HEK293 (cell line): ENCODE results near the gene TSPAN9.

Source experiments
- CTCF ChIA-PET: fragments of 350-600 bp; formaldehyde crosslinking; extraction: SDS; loops from one replicate; lab custom pipeline; 2021; ENCODE audit warnings: antibody characterized with exemption; lab: Yijun Ruan, JAX
- POLR2A ChIA-PET: fragments of 300-600 bp; formaldehyde crosslinking; extraction: SDS; loops from one replicate; lab custom pipeline; 2020; ENCODE audit warnings: antibody characterized with exemption, inconsistent platforms; lab: Yijun Ruan, JAX
- H3K27ac ChIP-seq: fragments of 200-500 bp; sonication (Bioruptor generic); 2 replicates; pipeline ENCODE4 v1.5.1; 2014; ENCODE audit warnings: low read depth, low read length, control low read depth, inconsistent platforms; ENCODE audit errors: extremely low read depth
- H3K36me3 ChIP-seq, 2 experiments: fragments of 200-500 bp in 1 of 2; sonication (Bioruptor generic) in 1 of 2; 1 replicate in 1 of 2; 2 replicates in 1 of 2; pipeline ENCODE4 v1.5.1; 2014 to 2017; ENCODE audit warnings: inconsistent platforms in 2 of 2, low read length in 2 of 2; ENCODE audit not compliant: control insufficient read depth in 2 of 2, insufficient read depth in 1 of 2
- H3K4me1 ChIP-seq: fragments of 200-500 bp; sonication (Bioruptor generic); 2 replicates; pipeline ENCODE4 v1.5.1; 2014; ENCODE audit warnings: mild to moderate bottlenecking, low read length, inconsistent platforms; ENCODE audit not compliant: control insufficient read depth, insufficient read depth
- H3K4me3 ChIP-seq: 2 replicates; pipeline ENCODE4 v1.5.1; 2011; ENCODE audit warnings: low read depth, mild to moderate bottlenecking, control low read depth, low read length, moderate library complexity
- H3K9me3 ChIP-seq: fragments of 200-500 bp; sonication (Bioruptor generic); 2 replicates; pipeline ENCODE4 v1.5.1; 2014; ENCODE audit warnings: low read depth, low read length, inconsistent platforms; ENCODE audit not compliant: control insufficient read depth, insufficient read depth
- BCL11A ChIP-seq: fragments of 450-650 bp; formaldehyde crosslinking; IDR thresholded peaks from 2 replicates; pipeline ENCODE4 v1.5.1; 2016; ENCODE audit warnings: low read depth, missing biosample characterization, missing genetic modification characterization
- HOXD13 ChIP-seq: sonication (generic); formaldehyde crosslinking; IDR thresholded peaks from 2 replicates; pipeline ENCODE4 v1.8.0; 2022; ENCODE audit warnings: missing genetic modification reagents, borderline replicate concordance
- KLF10 ChIP-seq: fragments of 450-650 bp; IDR thresholded peaks from 2 replicates; pipeline ENCODE4 v1.5.1; 2018; ENCODE audit warnings: missing biosample characterization, mild to moderate bottlenecking, missing genetic modification characterization
- SALL2 ChIP-seq: fragments of 450-650 bp; formaldehyde crosslinking; IDR thresholded peaks from 2 replicates; pipeline ENCODE4 v1.5.0; 2017; ENCODE audit warnings: missing biosample characterization, mild to moderate bottlenecking, missing genetic modification characterization, borderline replicate concordance
- YY1 ChIP-seq: fragments of 450-650 bp; formaldehyde crosslinking; IDR thresholded peaks from 2 replicates; pipeline ENCODE4 v1.5.1; 2018; ENCODE audit warnings: missing biosample characterization, missing genetic modification characterization
- ZBTB17 ChIP-seq: fragments of 450-650 bp; formaldehyde crosslinking; IDR thresholded peaks from 2 replicates; pipeline ENCODE4 v1.5.1; 2016; ENCODE audit warnings: missing biosample characterization, missing genetic modification characterization
- ZFHX2 ChIP-seq: fragments of 450-650 bp; formaldehyde crosslinking; conservative IDR thresholded peaks from 2 replicates; pipeline ENCODE4 v1.5.1; 2016; ENCODE audit warnings: missing biosample characterization, missing genetic modification characterization
- ZFP69B ChIP-seq: fragments of 450-650 bp; formaldehyde crosslinking; IDR thresholded peaks from 2 replicates; pipeline ENCODE4 v1.5.1; 2016; ENCODE audit warnings: missing biosample characterization, missing genetic modification characterization
- ZNF121 ChIP-seq: fragments of 450-650 bp; formaldehyde crosslinking; IDR thresholded peaks from 2 replicates; pipeline ENCODE4 v1.5.1; 2016; ENCODE audit warnings: missing biosample characterization, missing genetic modification characterization
- ZNF132 ChIP-seq: fragments of 450-650 bp; formaldehyde crosslinking; IDR thresholded peaks from 2 replicates; pipeline ENCODE4 v1.5.1; 2017; ENCODE audit warnings: missing biosample characterization, missing genetic modification characterization, borderline replicate concordance
- ZNF140 ChIP-seq: fragments of 450-650 bp; formaldehyde crosslinking; IDR thresholded peaks from 2 replicates; pipeline ENCODE4 v1.5.1; 2016; ENCODE audit warnings: missing biosample characterization, missing genetic modification characterization
- ZNF221 ChIP-seq: fragments of 450-650 bp; formaldehyde crosslinking; IDR thresholded peaks from 2 replicates; pipeline ENCODE4 v1.5.1; 2017; ENCODE audit warnings: missing biosample characterization, missing genetic modification characterization, borderline replicate concordance
- ZNF302 ChIP-seq: fragments of 450-650 bp; formaldehyde crosslinking; IDR thresholded peaks from 2 replicates; pipeline ENCODE4 v1.5.1; 2016; ENCODE audit warnings: missing biosample characterization, missing genetic modification characterization, low read depth
- ZNF311 ChIP-seq: fragments of 450-650 bp; formaldehyde crosslinking; IDR thresholded peaks from 2 replicates; pipeline ENCODE4 v1.5.1; 2017; ENCODE audit warnings: missing biosample characterization, missing genetic modification characterization, borderline replicate concordance
- ZNF324 ChIP-seq: fragments of 450-650 bp; formaldehyde crosslinking; IDR thresholded peaks from 2 replicates; pipeline ENCODE4 v1.5.1; 2016; ENCODE audit warnings: missing biosample characterization, missing genetic modification characterization
- ZNF341 ChIP-seq: fragments of 450-650 bp; formaldehyde crosslinking; IDR thresholded peaks from 2 replicates; pipeline ENCODE4; 2016; ENCODE audit warnings: low read depth, missing biosample characterization, missing genetic modification characterization
- ZNF514 ChIP-seq: fragments of 450-650 bp; formaldehyde crosslinking; IDR thresholded peaks from 2 replicates; pipeline ENCODE4 v1.5.1; 2016; ENCODE audit warnings: missing biosample characterization, missing genetic modification characterization
- ZNF529 ChIP-seq: fragments of 450-650 bp; formaldehyde crosslinking; IDR thresholded peaks from 2 replicates; pipeline ENCODE4 v1.5.1; 2017; ENCODE audit warnings: missing genetic modification characterization, missing biosample characterization; ENCODE audit not compliant: insufficient replicate concordance
- ZNF530 ChIP-seq: fragments of 450-650 bp; formaldehyde crosslinking; IDR thresholded peaks from 2 replicates; pipeline ENCODE4 v1.5.1; 2016; ENCODE audit warnings: low read depth, missing biosample characterization, missing genetic modification characterization
- ZNF791 ChIP-seq: fragments of 450-650 bp; formaldehyde crosslinking; IDR thresholded peaks from 2 replicates; pipeline ENCODE4 v1.5.1; 2016; ENCODE audit warnings: missing biosample characterization, missing genetic modification characterization
- ZNF830 ChIP-seq: fragments of 450-650 bp; IDR thresholded peaks from 2 replicates; pipeline ENCODE4 v1.5.0; 2018; ENCODE audit warnings: missing biosample characterization, missing genetic modification characterization, low read depth, mild to moderate bottlenecking, moderate library complexity
- TF ChIP-seq, protein P1 (sequence below): fragments of 450-650 bp; formaldehyde crosslinking; IDR thresholded peaks from 2 replicates; pipeline ENCODE4 v1.5.1; 2016; ENCODE audit warnings: missing biosample characterization, missing genetic modification characterization
- TF ChIP-seq, protein P2 (sequence below): fragments of 450-650 bp; formaldehyde crosslinking; IDR thresholded peaks from 2 replicates; pipeline ENCODE4 v1.5.1; 2017; ENCODE audit warnings: missing biosample characterization, missing genetic modification characterization
- TF ChIP-seq, protein P3 (sequence below): fragments of 450-650 bp; formaldehyde crosslinking; IDR thresholded peaks from 2 replicates; pipeline ENCODE4 v1.5.0; 2017; ENCODE audit warnings: missing biosample characterization, missing genetic modification characterization, borderline replicate concordance
- TF ChIP-seq, protein P4 (sequence below): fragments of 450-650 bp; formaldehyde crosslinking; conservative IDR thresholded peaks from 2 replicates; pipeline ENCODE4 v1.5.1; 2016; ENCODE audit warnings: low read depth, missing biosample characterization, missing genetic modification characterization

TSPAN9 gene

DNA sequence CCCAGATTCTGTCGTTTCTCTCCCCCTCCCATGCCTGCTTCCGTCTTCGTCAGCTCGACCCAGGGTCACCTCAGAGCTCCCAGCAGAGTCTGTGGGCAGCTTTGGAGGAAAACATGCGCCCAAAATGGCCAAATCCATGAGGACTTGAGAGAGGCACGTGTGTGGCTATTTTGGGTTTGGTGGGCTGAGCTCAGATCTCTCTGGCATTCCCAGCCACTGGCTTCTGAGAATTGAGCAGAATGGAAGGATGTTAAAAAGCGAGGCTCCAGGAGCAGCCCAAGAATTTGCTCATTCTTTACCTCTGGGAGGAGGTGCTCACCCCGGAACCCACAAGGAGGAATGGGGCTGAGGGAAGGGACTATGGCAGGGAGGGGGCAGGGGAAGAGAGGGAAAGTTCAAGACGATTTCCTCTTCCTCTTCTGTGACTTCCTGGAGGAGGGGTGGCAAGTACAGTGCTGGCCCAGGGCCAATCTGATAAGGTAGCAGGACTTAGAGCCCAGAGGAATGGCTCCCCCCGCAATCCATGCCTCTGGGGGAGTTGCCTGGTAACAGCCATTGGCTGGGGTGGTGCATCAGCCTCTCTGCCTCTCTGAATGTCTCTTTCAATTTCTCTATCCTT lies 20.1 kb downstream of the TSPAN9 start (continued):
- TF ChIP-seq ZNF341 (tag by site-specific recombination) (peak; percentile 95), ZNF121 (no peak), ZNF514 (tag by site-specific recombination) (no peak), ZFHX2 (peak; percentile 16; the same call in 1 of the 2 replicates)
- TF ChIP-seq, protein P1, sequence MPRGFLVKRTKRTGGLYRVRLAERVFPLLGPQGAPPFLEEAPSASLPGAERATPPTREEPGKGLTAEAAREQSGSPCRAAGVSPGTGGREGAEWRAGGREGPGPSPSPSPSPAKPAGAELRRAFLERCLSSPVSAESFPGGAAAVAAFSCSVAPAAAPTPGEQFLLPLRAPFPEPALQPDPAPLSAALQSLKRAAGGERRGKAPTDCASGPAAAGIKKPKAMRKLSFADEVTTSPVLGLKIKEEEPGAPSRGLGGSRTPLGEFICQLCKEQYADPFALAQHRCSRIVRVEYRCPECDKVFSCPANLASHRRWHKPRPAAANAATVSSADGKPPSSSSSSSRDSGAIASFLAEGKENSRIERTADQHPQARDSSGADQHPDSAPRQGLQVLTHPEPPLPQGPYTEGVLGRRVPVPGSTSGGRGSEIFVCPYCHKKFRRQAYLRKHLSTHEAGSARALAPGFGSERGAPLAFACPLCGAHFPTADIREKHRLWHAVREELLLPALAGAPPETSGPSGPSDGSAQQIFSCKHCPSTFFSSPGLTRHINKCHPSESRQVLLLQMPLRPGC (tag by site-specific recombination), result no peak

DNA sequence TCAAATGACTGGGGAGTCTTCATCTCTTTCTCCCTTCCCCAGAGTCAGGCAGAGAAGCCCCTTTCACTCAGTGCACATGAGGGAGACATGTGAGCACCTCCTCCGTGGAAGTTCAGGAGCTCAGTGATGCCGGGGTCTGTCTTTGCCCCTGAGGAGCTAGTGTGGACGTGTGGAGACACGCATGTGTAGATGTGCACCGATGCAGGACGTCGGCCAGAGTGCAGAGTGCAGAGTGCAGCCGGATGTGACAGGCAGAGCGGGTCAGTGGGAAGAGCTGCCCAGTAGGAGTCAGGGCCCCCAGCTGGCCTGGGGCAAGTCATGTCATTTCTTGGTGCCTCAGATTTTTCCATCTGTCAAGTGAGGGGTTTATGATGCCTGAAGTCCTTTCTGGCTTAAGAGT lies 20.7 kb downstream of the TSPAN9 start:
- Histone ChIP-seq H3K9me3 (no peaks in the 10 kb centered on the region), H3K27ac (no peak overlapping the region), H3K36me3 (no peaks in the 10 kb centered on the region), H3K4me3 (no peak overlapping the region), H3K4me1 (peaks cover 4% of the 10 kb centered on the region)
- CTCF ChIA-PET, result interaction anchor here (0.6 to 1.3 kb wide), 4 partner anchors 9 to 178 kb away, joined by 3 read pairs; no protein-coding TSS in a partner anchor
- POLR2A ChIA-PET, result interaction anchor here (0.8 kb wide), 1 partner anchor 25 kb away, joined by 4 read pairs; no protein-coding TSS in a partner anchor
- no peak for TF ChIP-seq SALL2
- TF ChIP-seq ZNF140 (tag by site-specific recombination), result no peak
- TF ChIP-seq, protein P2, sequence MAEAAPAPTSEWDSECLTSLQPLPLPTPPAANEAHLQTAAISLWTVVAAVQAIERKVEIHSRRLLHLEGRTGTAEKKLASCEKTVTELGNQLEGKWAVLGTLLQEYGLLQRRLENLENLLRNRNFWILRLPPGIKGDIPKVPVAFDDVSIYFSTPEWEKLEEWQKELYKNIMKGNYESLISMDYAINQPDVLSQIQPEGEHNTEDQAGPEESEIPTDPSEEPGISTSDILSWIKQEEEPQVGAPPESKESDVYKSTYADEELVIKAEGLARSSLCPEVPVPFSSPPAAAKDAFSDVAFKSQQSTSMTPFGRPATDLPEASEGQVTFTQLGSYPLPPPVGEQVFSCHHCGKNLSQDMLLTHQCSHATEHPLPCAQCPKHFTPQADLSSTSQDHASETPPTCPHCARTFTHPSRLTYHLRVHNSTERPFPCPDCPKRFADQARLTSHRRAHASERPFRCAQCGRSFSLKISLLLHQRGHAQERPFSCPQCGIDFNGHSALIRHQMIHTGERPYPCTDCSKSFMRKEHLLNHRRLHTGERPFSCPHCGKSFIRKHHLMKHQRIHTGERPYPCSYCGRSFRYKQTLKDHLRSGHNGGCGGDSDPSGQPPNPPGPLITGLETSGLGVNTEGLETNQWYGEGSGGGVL (tag by site-specific recombination), result no peak
- no peak for TF ChIP-seq ZNF221 (tag by site-specific recombination)
- no peak for TF ChIP-seq ZNF311 (tag by site-specific recombination)
- no peak for TF ChIP-seq ZFP69B (tag by site-specific recombination)
- no peak for TF ChIP-seq HOXD13 (CRISPR knock-in tag)
- TF ChIP-seq ZNF132 (tag by site-specific recombination), result no peak
- no peak for TF ChIP-seq ZNF530 (tag by site-specific recombination)
- TF ChIP-seq ZNF830 (tag by site-specific recombination), result no peak
- TF ChIP-seq ZBTB17, result 0 out of 2 replicates have a peak, but pooled peaks have one; percentile 47
- no peak for TF ChIP-seq ZNF324 (tag by site-specific recombination)
- TF ChIP-seq ZNF302, result no peak
- no peak for TF ChIP-seq KLF10 (tag by site-specific recombination)
- TF ChIP-seq ZNF529 (tag by site-specific recombination), result no peak
- TF ChIP-seq BCL11A (tag by site-specific recombination), result no peak
- TF ChIP-seq YY1 (tag by site-specific recombination), result no peak
- peak; percentile 5; the same call in 1 of the 2 replicates for TF ChIP-seq ZNF341 (tag by site-specific recombination)
- TF ChIP-seq ZNF791 (tag by site-specific recombination), result no peak
- TF ChIP-seq, protein P3, sequence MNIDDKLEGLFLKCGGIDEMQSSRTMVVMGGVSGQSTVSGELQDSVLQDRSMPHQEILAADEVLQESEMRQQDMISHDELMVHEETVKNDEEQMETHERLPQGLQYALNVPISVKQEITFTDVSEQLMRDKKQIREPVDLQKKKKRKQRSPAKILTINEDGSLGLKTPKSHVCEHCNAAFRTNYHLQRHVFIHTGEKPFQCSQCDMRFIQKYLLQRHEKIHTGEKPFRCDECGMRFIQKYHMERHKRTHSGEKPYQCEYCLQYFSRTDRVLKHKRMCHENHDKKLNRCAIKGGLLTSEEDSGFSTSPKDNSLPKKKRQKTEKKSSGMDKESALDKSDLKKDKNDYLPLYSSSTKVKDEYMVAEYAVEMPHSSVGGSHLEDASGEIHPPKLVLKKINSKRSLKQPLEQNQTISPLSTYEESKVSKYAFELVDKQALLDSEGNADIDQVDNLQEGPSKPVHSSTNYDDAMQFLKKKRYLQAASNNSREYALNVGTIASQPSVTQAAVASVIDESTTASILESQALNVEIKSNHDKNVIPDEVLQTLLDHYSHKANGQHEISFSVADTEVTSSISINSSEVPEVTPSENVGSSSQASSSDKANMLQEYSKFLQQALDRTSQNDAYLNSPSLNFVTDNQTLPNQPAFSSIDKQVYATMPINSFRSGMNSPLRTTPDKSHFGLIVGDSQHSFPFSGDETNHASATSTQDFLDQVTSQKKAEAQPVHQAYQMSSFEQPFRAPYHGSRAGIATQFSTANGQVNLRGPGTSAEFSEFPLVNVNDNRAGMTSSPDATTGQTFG, result no peak
- TF ChIP-seq, protein P4, sequence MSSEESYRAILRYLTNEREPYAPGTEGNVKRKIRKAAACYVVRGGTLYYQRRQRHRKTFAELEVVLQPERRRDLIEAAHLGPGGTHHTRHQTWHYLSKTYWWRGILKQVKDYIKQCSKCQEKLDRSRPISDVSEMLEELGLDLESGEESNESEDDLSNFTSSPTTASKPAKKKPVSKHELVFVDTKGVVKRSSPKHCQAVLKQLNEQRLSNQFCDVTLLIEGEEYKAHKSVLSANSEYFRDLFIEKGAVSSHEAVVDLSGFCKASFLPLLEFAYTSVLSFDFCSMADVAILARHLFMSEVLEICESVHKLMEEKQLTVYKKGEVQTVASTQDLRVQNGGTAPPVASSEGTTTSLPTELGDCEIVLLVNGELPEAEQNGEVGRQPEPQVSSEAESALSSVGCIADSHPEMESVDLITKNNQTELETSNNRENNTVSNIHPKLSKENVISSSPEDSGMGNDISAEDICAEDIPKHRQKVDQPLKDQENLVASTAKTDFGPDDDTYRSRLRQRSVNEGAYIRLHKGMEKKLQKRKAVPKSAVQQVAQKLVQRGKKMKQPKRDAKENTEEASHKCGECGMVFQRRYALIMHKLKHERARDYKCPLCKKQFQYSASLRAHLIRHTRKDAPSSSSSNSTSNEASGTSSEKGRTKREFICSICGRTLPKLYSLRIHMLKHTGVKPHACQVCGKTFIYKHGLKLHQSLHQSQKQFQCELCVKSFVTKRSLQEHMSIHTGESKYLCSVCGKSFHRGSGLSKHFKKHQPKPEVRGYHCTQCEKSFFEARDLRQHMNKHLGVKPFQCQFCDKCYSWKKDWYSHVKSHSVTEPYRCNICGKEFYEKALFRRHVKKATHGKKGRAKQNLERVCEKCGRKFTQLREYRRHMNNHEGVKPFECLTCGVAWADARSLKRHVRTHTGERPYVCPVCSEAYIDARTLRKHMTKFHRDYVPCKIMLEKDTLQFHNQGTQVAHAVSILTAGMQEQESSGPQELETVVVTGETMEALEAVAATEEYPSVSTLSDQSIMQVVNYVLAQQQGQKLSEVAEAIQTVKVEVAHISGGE (tag by site-specific recombination), result no peak
